IMR-90 (cell line): ENCODE measurements around the gene CNOT10. TPM values are rescaled to one million over a fixed set of nuclear protein-coding genes. Genes with fewer than 3 reads are reported as not detected.
"Not testable (repeated sequence)": the region's sequence is repeated elsewhere in the genome, so short reads cannot be mapped to it uniquely, and the experiment has no call there.

Experiments
- ATAC-seq: fragments of 200-7000 bp; cut with Tn5 transposase; 2 replicates; pipeline ENCODE4 v1.9.1; 2020; ENCODE audit warnings: low read depth, mild to moderate bottlenecking, moderate library complexity
- BruUV-seq: library from RNA; stranded (reverse); fragments of 400-500 nt; replicated peaks from 2 replicates; lab custom pipeline; 2021; lab: Mats Ljungman, UMichigan
- CTCF ChIA-PET: fragments of 300-600 bp; formaldehyde crosslinking; extraction: SDS; loops from one replicate; lab custom pipeline; 2021; ENCODE audit warnings: antibody characterized with exemption; lab: Yijun Ruan, JAX
- POLR2A ChIA-PET: fragments of 300-600 bp; sonication (Branson Sonifier 250); formaldehyde crosslinking; loops from one replicate; lab custom pipeline; 2022; ENCODE audit warnings: antibody characterized with exemption; ENCODE audit not compliant: unreplicated experiment; lab: Charles Lee
- DNase-seq: peaks from one replicate; pipeline ENCODE4 v3.0.0; 2013
- H2AFZ ChIP-seq: replicated peaks from 2 replicates; pipeline ENCODE3; 2013; ENCODE audit warnings: low read length, mild to moderate bottlenecking; ENCODE audit not compliant: poor library complexity
- H2AK5ac ChIP-seq: 2 replicates; pipeline ENCODE4 v1.6.1; 2013; ENCODE audit warnings: low read depth, low read length, inconsistent platforms
- H2AK9ac ChIP-seq: replicated peaks from 2 replicates; pipeline ENCODE3; 2013; ENCODE audit warnings: mild to moderate bottlenecking, low read depth, low read length, moderate library complexity; ENCODE audit not compliant: poor library complexity
- H2BK120ac ChIP-seq: 2 replicates; pipeline ENCODE4 v1.6.1; 2013; ENCODE audit warnings: low read depth, low read length, inconsistent platforms
- H2BK15ac ChIP-seq: 3 replicates; pipeline ENCODE4 v1.6.1; 2013; ENCODE audit warnings: low read depth, low read length, inconsistent platforms
- H2BK20ac ChIP-seq: 2 replicates; pipeline ENCODE4 v1.6.1; 2013; ENCODE audit warnings: low read depth, mild to moderate bottlenecking, inconsistent platforms, low read length, moderate library complexity
- H2BK5ac ChIP-seq: 2 replicates; pipeline ENCODE4 v1.6.1; 2013; ENCODE audit warnings: mild to moderate bottlenecking, low read depth, low read length, inconsistent platforms; ENCODE audit not compliant: poor library complexity, severe bottlenecking
- H3K14ac ChIP-seq: replicated peaks from 2 replicates; pipeline ENCODE4 v1.6.1; 2013; ENCODE audit warnings: low read depth, low read length, inconsistent platforms
- H3K18ac ChIP-seq: 2 replicates; pipeline ENCODE4 v1.6.1; 2013; ENCODE audit warnings: low read depth, low read length, control low read depth
- H3K23ac ChIP-seq: 2 replicates; pipeline ENCODE4 v1.6.1; 2013; ENCODE audit warnings: low read depth, low read length, inconsistent platforms
- H3K27ac ChIP-seq: 2 replicates; pipeline ENCODE4 v1.5.1; 2013; ENCODE audit warnings: mild to moderate bottlenecking, control low read depth, low read length; ENCODE audit not compliant: insufficient read depth
- H3K27me3 ChIP-seq: 2 replicates; pipeline ENCODE4 v1.6.1; 2013; ENCODE audit warnings: low read length; ENCODE audit not compliant: control insufficient read depth, insufficient read depth
- H3K36me3 ChIP-seq: 2 replicates; pipeline ENCODE4 v1.6.1; 2013; ENCODE audit warnings: low read length, mixed read lengths; ENCODE audit not compliant: control insufficient read depth, insufficient read depth
- H3K4ac ChIP-seq: 2 replicates; pipeline ENCODE4 v1.6.1; 2013; ENCODE audit warnings: low read depth, low read length, inconsistent platforms
- H3K4me1 ChIP-seq: 2 replicates; pipeline ENCODE4 v1.6.1; 2013; ENCODE audit warnings: low read length, mixed read lengths; ENCODE audit not compliant: control insufficient read depth, insufficient read depth
- H3K4me2 ChIP-seq: 2 replicates; pipeline ENCODE4 v1.6.1; 2013; ENCODE audit warnings: low read depth, mild to moderate bottlenecking, control low read depth, low read length, moderate library complexity
- H3K4me3 ChIP-seq: 2 replicates; pipeline ENCODE4 v1.5.1; 2013; ENCODE audit warnings: low read depth, mild to moderate bottlenecking, control low read depth, low read length, moderate library complexity; ENCODE audit not compliant: insufficient read depth
- H3K56ac ChIP-seq: 2 replicates; pipeline ENCODE4 v1.6.1; 2013; ENCODE audit warnings: low read length, inconsistent platforms; ENCODE audit not compliant: insufficient read depth; ENCODE audit errors: extremely low read depth
- H3K79me1 ChIP-seq, 2 experiments: 2 replicates each; pipeline ENCODE4 v1.6.1; 2013; ENCODE audit warnings: low read length in 2 of 2, inconsistent platforms in 1 of 2, low read depth in 1 of 2
- H3K9ac ChIP-seq: 2 replicates; pipeline ENCODE4 v1.6.1; 2013; ENCODE audit warnings: low read depth, low read length, control low read depth
- H3K9me1 ChIP-seq: 2 replicates; pipeline ENCODE4 v1.6.1; 2013; ENCODE audit warnings: low read length, inconsistent platforms; ENCODE audit not compliant: insufficient read depth
- H3K9me3 ChIP-seq: 2 replicates; pipeline ENCODE4 v1.6.1; 2013; ENCODE audit warnings: low read length; ENCODE audit not compliant: control insufficient read depth, insufficient read depth
- H4K20me1 ChIP-seq: 2 replicates; pipeline ENCODE4 v1.6.1; 2013; ENCODE audit warnings: low read length, inconsistent platforms; ENCODE audit not compliant: insufficient read depth
- H4K5ac ChIP-seq: 2 replicates; pipeline ENCODE4 v1.6.1; 2013; ENCODE audit warnings: mild to moderate bottlenecking, low read depth, low read length, control low read depth
- H4K8ac ChIP-seq, 2 experiments: 2 replicates each; pipeline ENCODE4 v1.6.1; 2013; ENCODE audit warnings: low read depth in 2 of 2, low read length in 2 of 2, control low read depth in 1 of 2, inconsistent platforms in 1 of 2
- H4K91ac ChIP-seq: 2 replicates; pipeline ENCODE4 v1.6.1; 2013; ENCODE audit warnings: low read depth, low read length, inconsistent platforms; ENCODE audit not compliant: insufficient read depth
- whole genome bisulfite sequencing, 2 experiments: methylation state at CpG; one replicate each; pipeline versions ENCODE4 v1.1.5 to v1.1.7; 2013; ENCODE audit warnings: missing lambda C conversion rate in 2 of 2; ENCODE audit not compliant: insufficient read length in 1 of 2; ENCODE audit errors: extremely low coverage in 2 of 2; 5-methylcytosine and 5-hydroxymethylcytosine counted together
- dilution Hi-C: fragments of 300-500 bp; cut with HindIII; formaldehyde crosslinking; loops from one replicate; pipeline ENCODE4 v1.14.3; 2018; ENCODE audit warnings: low sequenced_read_pairs; ENCODE audit not compliant: unreplicated experiment
- in situ Hi-C: fragments of 300-500 bp; cut with MboI; formaldehyde crosslinking; loops from 3 replicates; pipeline ENCODE4 v1.14.3; 2019; ENCODE audit warnings: low sequenced_read_pairs, inconsistent platforms, mixed read lengths
- intact Hi-C: fragments of 100-400 bp; cut with micrococcal nuclease; formaldehyde crosslinking; loops from 2 replicates; pipeline ENCODE4 v1.10.0; 2022
- polyA plus RNA-seq, 3 experiments: library from polyadenylated mRNA; depleted of rRNA; stranded (reverse); fragments of >200 nt; gene quantifications; 2 replicates each; pipeline ENCODE4 v1.2.3, GENCODE V29; 2012; ENCODE audit warnings: low replicate concordance in 1 of 3
- total RNA-seq: library from RNA; depleted of rRNA; stranded (reverse); fragments of >200 nt; gene quantifications from 2 replicates; pipeline ENCODE4 v1.2.3, GENCODE V29; 2012

CNOT10 gene
- total and polyA plus RNA-seq, 2 of the 4 experiments (the other 2 are of a cell fraction): 15.8 to 20.4 TPM

DNA sequence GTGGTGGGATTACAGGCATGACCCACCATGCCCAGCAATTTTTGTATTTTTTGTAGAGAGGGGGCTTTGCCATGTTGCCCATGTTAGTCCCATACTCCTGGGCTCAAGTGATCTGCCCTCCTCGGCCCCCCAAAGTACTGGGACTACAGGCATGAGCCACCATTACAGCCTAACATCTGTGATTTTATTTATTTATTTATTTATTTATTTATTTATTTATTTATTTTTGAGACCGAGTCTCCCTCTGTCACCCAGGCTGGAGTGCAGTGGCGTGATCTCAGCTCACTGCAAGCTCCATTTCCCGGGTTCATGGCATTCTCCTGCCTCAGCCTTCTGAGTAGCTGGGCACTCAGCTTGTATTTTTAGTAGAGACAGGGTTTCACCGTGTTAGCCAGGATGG is 116.5 kb downstream of the CNOT10 start:
- H2BK15ac ChIP-seq, H4K5ac ChIP-seq, H2AFZ ChIP-seq, intact Hi-C loops, H2BK5ac ChIP-seq, DNase-seq, H3K14ac ChIP-seq, H3K27ac ChIP-seq, H3K23ac ChIP-seq, H3K4me3 ChIP-seq, H3K4ac ChIP-seq, H3K18ac ChIP-seq, H2AK5ac ChIP-seq, ATAC-seq, H3K9ac ChIP-seq, H4K91ac ChIP-seq, H3K79me1 ChIP-seq, H3K9me3 ChIP-seq, H4K8ac ChIP-seq, H3K27me3 ChIP-seq, H3K4me1 ChIP-seq, dilution Hi-C loops, H4K20me1 ChIP-seq, BruUV-seq, H3K9me1 ChIP-seq, in situ Hi-C loops, H3K4me2 ChIP-seq, H2BK20ac ChIP-seq, H2BK120ac ChIP-seq, H3K56ac ChIP-seq, H3K36me3 ChIP-seq, H2AK9ac ChIP-seq: not testable (repeated sequence)
- CTCF ChIA-PET: interaction anchor here (0.6 kb wide), 1 partner anchor 72 kb away, joined by 5 read pairs; no protein-coding TSS in a partner anchor
- WGBS, 2 experiments: 92% methylated on average over 2 of the region's 5 CpGs; no CpG with 5 or more reads in 1 of the 2 experiments
- POLR2A ChIA-PET: interaction anchor here (0.7 kb wide), 1 partner anchor 8 kb away, joined by 3 read pairs; no protein-coding TSS in a partner anchor
